Upper lobe of right lung (tissue), 1 donor: Measurements from ENCODE around the gene HMCES. TPM values are rescaled to one million over a fixed set of nuclear protein-coding genes. Genes with fewer than 3 reads are reported as not detected.

ENCODE experiments used
- ATAC-seq: fragments of 200-7000 bp; cut with Tn5 transposase; one replicate; pipeline ENCODE4 v1.9.1; 2020; ENCODE audit warnings: mild to moderate bottlenecking, moderate library complexity
- DNase-seq: peaks from one replicate; pipeline ENCODE4 v3.0.0-alpha.2; 2020
- H3K27ac ChIP-seq: fragments of 200-600 bp; one replicate; pipeline ENCODE4 v1.8.0; 2022
- H3K27me3 ChIP-seq: fragments of 200-600 bp; one replicate; pipeline ENCODE4 v1.8.0; 2022; ENCODE audit warnings: mild to moderate bottlenecking
- H3K36me3 ChIP-seq: fragments of 200-600 bp; one replicate; pipeline ENCODE4 v1.8.0; 2022
- H3K4me1 ChIP-seq: fragments of 200-600 bp; one replicate; pipeline ENCODE4 v1.8.0; 2022
- H3K4me3 ChIP-seq: fragments of 200-600 bp; one replicate; pipeline ENCODE4 v1.8.0; 2022; ENCODE audit warnings: mild to moderate bottlenecking
- H3K9me3 ChIP-seq: fragments of 200-600 bp; one replicate; pipeline ENCODE4 v1.8.0; 2022
- CTCF ChIP-seq: fragments of 200-600 bp; IDR thresholded peaks from one replicate; pipeline ENCODE4 v1.8.0; 2022; ENCODE audit warnings: antibody characterized with exemption
- intact Hi-C: fragments of 100-400 bp; cut with DNase I; formaldehyde crosslinking; loops from one replicate; pipeline ENCODE4 v1.11.0; 2022
- total RNA-seq: library from RNA; stranded (reverse); fragmentation: NEBNext Ultra II Directional; extraction: Animal tissue kit (Norgen Biotek cat#: 25700); gene quantifications from one replicate; pipeline ENCODE4 v1.2.1, GENCODE V29; 2021
- donor health status: DM: no; HTN: yes; CAD: no; lungs with severe emphysema.

Gene HMCES
- total RNA-seq, 1 donor from 2014 or later: 34.8 TPM

GRCh38 chr3:129234441-129234840 lies 44.2 kb upstream of the HMCES start:
- Histone ChIP-seq H3K36me3 (no peaks in the 10 kb centered on the region), H3K27ac (peak overlapping the region; percentile 36), H3K9me3 (no peaks in the 10 kb centered on the region), H3K27me3 (no peaks in the 10 kb centered on the region), H3K4me1 (peaks cover 4% of the 10 kb centered on the region), H3K4me3 (no peak overlapping the region)
- TF ChIP-seq CTCF: no peak
- intact Hi-C loops: no loop called here
- ATAC-seq (no peak), DNase-seq (no peak)

- ATAC-seq (no peak), DNase-seq (no peak)
- no peak for TF ChIP-seq CTCF
- Histone ChIP-seq H3K36me3 (no peaks in the 10 kb centered on the region), H3K9me3 (no peaks in the 10 kb centered on the region), H3K27me3 (no peaks in the 10 kb centered on the region), H3K27ac (no peak overlapping the region), H3K4me1 (peaks cover 4% of the 10 kb centered on the region), H3K4me3 (no peak overlapping the region)
- intact Hi-C loops: no loop called here
These were observed 43.2 kb upstream of the HMCES start for GRCh38 chr3:129235344-129235917.

DNA sequence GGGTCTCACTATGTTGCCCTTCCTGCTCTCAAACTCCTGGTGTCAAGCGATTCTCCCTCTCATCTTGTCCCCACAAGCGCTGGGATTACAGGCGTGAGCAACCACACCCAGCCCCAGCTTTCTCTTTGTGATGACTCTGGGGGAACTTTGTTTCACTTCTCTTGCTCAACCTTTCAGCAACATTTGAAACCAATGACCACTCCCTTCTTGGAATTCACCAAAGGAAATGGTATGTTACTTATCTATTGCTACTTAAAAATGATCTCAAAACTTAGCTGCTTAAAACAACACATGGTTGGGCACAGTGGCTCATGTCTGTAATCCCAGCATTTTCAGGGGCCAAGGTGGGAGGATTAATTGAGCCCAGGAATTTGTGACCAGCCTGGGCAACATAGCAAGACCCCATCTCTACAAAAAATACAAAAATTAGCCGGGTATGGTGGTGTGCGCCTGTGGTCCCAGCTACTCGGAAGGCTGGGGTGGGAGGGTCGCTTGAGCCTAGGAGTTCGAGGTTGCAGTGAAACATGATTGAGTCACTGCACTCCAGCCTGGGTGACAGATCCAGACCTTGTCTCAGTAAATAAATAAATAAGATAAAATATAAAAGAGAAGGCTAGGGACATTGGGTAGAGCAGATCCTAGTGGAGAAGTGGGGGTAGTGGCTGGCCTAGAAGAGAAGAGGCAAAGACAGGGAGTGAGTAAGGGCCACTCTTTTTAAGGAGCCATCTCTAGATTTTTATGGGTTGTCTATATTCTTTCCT lies 39.5 kb upstream of the HMCES start:
- no peak for TF ChIP-seq CTCF
- H3K27me3 ChIP-seq: no peaks in the 10 kb centered on the region
- peak overlapping the region; percentile 45 for H3K27ac ChIP-seq
- DNase-seq (no peak), ATAC-seq (peak; percentile 83)
- H3K9me3 ChIP-seq: no peaks in the 10 kb centered on the region
- no peak overlapping the region for H3K4me3 ChIP-seq
- intact Hi-C loops: no loop called here
- H3K36me3 ChIP-seq: no peaks in the 10 kb centered on the region
- H3K4me1 ChIP-seq: peaks cover 4% of the 10 kb centered on the region

GRCh38 chr3:129239991-129240390 lies 38.7 kb upstream of the HMCES start:
- no peaks in the 10 kb centered on the region for H3K27me3 ChIP-seq
- intact Hi-C loops: no loop called here
- H3K27ac ChIP-seq: peak overlapping the region; percentile 45
- H3K36me3 ChIP-seq: no peaks in the 10 kb centered on the region
- H3K4me3 ChIP-seq: no peak overlapping the region
- H3K4me1 ChIP-seq: peaks cover 5% of the 10 kb centered on the region
- no peak for DNase-seq
- ATAC-seq: no peak
- H3K9me3 ChIP-seq: no peaks in the 10 kb centered on the region
- no peak for TF ChIP-seq CTCF

DNA sequence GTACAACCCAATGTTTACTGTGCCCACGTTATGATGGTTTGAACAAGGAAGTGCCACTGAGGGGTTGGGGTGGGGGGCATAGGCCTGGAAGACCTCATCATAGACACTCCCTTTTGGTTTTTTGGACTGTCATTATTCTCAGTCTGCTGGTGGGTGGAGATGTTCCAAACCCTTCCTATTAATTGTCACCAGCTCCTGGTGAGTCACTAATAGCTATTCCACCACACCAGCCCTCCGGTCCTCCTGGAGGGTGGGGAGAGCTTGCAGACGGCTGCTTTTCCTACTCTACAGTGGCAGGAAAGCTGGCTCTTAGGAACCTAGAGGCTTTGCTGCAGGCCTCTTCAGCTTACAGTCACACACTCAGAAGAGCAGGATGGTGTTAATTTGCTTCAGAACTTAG lies 38.2 kb upstream of the HMCES start:
- TF ChIP-seq CTCF: no peak
- H3K36me3 ChIP-seq: no peaks in the 10 kb centered on the region
- no peaks in the 10 kb centered on the region for H3K27me3 ChIP-seq
- H3K4me1 ChIP-seq: peaks cover 9% of the 10 kb centered on the region
- H3K4me3 ChIP-seq: no peak overlapping the region
- peak overlapping the region; percentile 45 for H3K27ac ChIP-seq
- no peaks in the 10 kb centered on the region for H3K9me3 ChIP-seq
- DNase-seq (no peak), ATAC-seq (peak; percentile 74)
- intact Hi-C loops: no loop called here
